Measurements from ENCODE around the gene GPR176.
A peak's percentile ranks its signal among the peaks of the same experiment; 100 is the strongest.
"Not testable (repeated sequence)": the region's sequence is repeated elsewhere in the genome, so short reads cannot be mapped to it uniquely, and the experiment has no call there.

GPR176 gene

GRCh38 chr15:39934397-39935071, 14.5 kb upstream of the GPR176 start:
- DNase-seq, result no peak

GRCh38 chr15:39931615-39932014, 11.5 kb upstream of the GPR176 start:
- no peak for DNase-seq

- DNase-seq, result no peak
Observed at GRCh38 chr15:39926526-39926925, 6.5 kb upstream of the GPR176 start.

GRCh38 chr15:39925112-39925842, 5.2 kb upstream of the GPR176 start:
- DNase-seq, result no peak

GRCh38 chr15:39924437-39924836, 4.4 kb upstream of the GPR176 start:
- no peak for DNase-seq

- no peak for DNase-seq
Observed at GRCh38 chr15:39922462-39923092, 2.5 kb upstream of the GPR176 start.

GRCh38 chr15:39921274-39921638, 1.2 kb upstream of the GPR176 start:
- DNase-seq, result no peak

GRCh38 chr15:39920510-39921273, 626 bp upstream of the GPR176 start:
- DNase-seq, result no peak

- DNase-seq, result no peak
Observed at GRCh38 chr15:39919411-39919747, 687 bp downstream of the GPR176 start.

GRCh38 chr15:39918688-39919385, 1.2 kb downstream of the GPR176 start:
- DNase-seq, result no peak

- no peak for DNase-seq
Observed at GRCh38 chr15:39914977-39915376, 5.1 kb downstream of the GPR176 start.

- DNase-seq, result no peak
Observed at GRCh38 chr15:39909007-39909406, 11.1 kb downstream of the GPR176 start.

GRCh38 chr15:39908186-39908585, 11.9 kb downstream of the GPR176 start:
- no peak for DNase-seq

GRCh38 chr15:39907216-39907615, 12.8 kb downstream of the GPR176 start:
- no peak for DNase-seq

GRCh38 chr15:39904115-39904514, 16.0 kb downstream of the GPR176 start:
- DNase-seq, result no peak

- no peak for DNase-seq
Observed at GRCh38 chr15:39898317-39898716, 21.7 kb downstream of the GPR176 start.

- no peak for DNase-seq
Observed at GRCh38 chr15:39896846-39897245, 23.2 kb downstream of the GPR176 start.

GRCh38 chr15:39896101-39896500, 24.0 kb downstream of the GPR176 start:
- no peak for DNase-seq

GRCh38 chr15:39893051-39893450, 27.0 kb downstream of the GPR176 start:
- DNase-seq, result not testable (repeated sequence)

- DNase-seq, result no peak
Observed at GRCh38 chr15:39892418-39892817, 27.6 kb downstream of the GPR176 start.

GRCh38 chr15:39890621-39891020, 29.4 kb downstream of the GPR176 start:
- peak; percentile 58 for DNase-seq

- peak; percentile 11 for DNase-seq
Observed at GRCh38 chr15:39889601-39890000, 30.5 kb downstream of the GPR176 start.

- no peak for DNase-seq
Observed at GRCh38 chr15:39888809-39889208, 31.3 kb downstream of the GPR176 start.

Measured in DMS153 (cell line).